ENCODE data around the gene LACC1. TPM values are rescaled to one million over a fixed set of nuclear protein-coding genes. Genes with fewer than 3 reads are reported as not detected.

The LACC1 gene
- total and polyA plus RNA-seq, 7 donors: 3.3 to 21.7 (median 9.1) TPM

DNA sequence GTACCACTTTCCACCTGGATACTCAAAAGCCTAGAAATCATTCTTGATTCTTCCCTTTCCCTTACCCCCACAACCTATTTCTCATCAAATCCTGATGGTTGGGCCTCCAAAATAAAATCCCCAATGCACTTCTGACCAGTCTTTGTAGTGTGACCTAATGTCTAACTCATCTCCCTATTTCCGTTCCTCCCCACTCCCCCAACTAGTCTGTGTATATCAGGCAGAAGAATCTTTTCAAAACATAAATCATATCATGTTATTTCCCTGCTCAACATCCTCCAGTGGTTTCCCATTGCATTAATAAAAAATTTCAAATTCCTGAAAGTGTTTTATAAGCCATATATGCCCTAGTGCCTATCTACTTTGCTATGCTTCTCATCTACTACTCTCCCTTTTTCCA lies 17.8 kb upstream of the LACC1 start:
- no peak overlapping the region for H3K4me3 ChIP-seq
- WGBS, 2 donors: 94 to 96% methylated on average over 1 of the region's 1 CpG
- no peak overlapping the region for H3K27ac ChIP-seq
- H3K36me3 ChIP-seq: no peaks in the 10 kb centered on the region
- H3K4me1 ChIP-seq: no peaks in the 10 kb centered on the region
- intact Hi-C loops (cut with DNase I): no loop called here
- no peaks in the 10 kb centered on the region for H3K9me3 ChIP-seq
- no peaks in the 10 kb centered on the region for H3K27me3 ChIP-seq
- DNase-seq: no peak
- TF ChIP-seq, protein P1, sequence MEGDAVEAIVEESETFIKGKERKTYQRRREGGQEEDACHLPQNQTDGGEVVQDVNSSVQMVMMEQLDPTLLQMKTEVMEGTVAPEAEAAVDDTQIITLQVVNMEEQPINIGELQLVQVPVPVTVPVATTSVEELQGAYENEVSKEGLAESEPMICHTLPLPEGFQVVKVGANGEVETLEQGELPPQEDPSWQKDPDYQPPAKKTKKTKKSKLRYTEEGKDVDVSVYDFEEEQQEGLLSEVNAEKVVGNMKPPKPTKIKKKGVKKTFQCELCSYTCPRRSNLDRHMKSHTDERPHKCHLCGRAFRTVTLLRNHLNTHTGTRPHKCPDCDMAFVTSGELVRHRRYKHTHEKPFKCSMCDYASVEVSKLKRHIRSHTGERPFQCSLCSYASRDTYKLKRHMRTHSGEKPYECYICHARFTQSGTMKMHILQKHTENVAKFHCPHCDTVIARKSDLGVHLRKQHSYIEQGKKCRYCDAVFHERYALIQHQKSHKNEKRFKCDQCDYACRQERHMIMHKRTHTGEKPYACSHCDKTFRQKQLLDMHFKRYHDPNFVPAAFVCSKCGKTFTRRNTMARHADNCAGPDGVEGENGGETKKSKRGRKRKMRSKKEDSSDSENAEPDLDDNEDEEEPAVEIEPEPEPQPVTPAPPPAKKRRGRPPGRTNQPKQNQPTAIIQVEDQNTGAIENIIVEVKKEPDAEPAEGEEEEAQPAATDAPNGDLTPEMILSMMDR (IDR thresholded peaks at IDR 0.05): no peak
- no peak for TF ChIP-seq EP300 (IDR thresholded peaks at IDR 0.05)
- no peak for TF ChIP-seq POLR2A (IDR thresholded peaks at IDR 0.05)
- TF ChIP-seq POLR2AphosphoS5 (IDR thresholded peaks at IDR 0.05): no peak

DNA sequence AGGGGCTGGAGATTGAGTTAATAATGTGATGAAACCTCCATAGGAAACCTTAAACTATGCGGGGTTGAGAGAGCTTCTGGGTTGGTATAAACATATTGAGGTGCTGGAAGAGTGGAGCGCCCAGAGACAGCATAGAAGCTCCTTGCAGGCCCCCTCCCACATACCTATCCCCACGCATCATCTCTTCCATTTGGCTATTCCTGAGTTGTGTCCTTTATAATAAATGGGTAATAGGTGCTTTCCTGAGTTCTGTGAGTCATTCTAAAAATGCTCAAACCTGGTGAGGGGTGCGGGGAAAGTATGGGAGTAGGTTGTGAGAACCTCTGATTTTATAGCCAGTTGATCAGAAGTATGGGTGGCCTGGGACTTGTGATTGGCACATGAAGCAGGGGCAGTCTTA lies 14.8 kb upstream of the LACC1 start:
- H3K27me3 ChIP-seq: no peaks in the 10 kb centered on the region
- no peak overlapping the region for H3K27ac ChIP-seq
- H3K4me3 ChIP-seq: no peak overlapping the region
- no peaks in the 10 kb centered on the region for H3K4me1 ChIP-seq
- H3K9me3 ChIP-seq: no peaks in the 10 kb centered on the region
- WGBS, 2 donors: 97 to 98% methylated on average over 4 of the region's 4 CpGs
- intact Hi-C loops (cut with DNase I): no loop called here
- TF ChIP-seq POLR2A (IDR thresholded peaks at IDR 0.05) (no peak), EP300 (IDR thresholded peaks at IDR 0.05) (no peak)
- TF ChIP-seq, protein P1 (IDR thresholded peaks at IDR 0.05): no peak
- no peaks in the 10 kb centered on the region for H3K36me3 ChIP-seq
- DNase-seq: no peak

- WGBS, 2 donors: 92 to 96% methylated on average over 4 of the region's 4 CpGs
- Histone ChIP-seq H3K27me3 (no peaks in the 10 kb centered on the region), H3K9me3 (no peaks in the 10 kb centered on the region), H3K4me3 (no peak overlapping the region), H3K4me1 (no peaks in the 10 kb centered on the region), H3K36me3 (no peaks in the 10 kb centered on the region), H3K27ac (no peak overlapping the region)
- intact Hi-C loops (cut with DNase I): no loop called here
- no peak for DNase-seq
- TF ChIP-seq POLR2A (IDR thresholded peaks at IDR 0.05): no peak
- no peak for TF ChIP-seq EP300 (IDR thresholded peaks at IDR 0.05)
- TF ChIP-seq, protein P1 (IDR thresholded peaks at IDR 0.05): no peak
Measured at GRCh38 chr13:43865892-43866291, 13.8 kb upstream of the LACC1 start.

GRCh38 chr13:43872181-43872580 lies 7.5 kb upstream of the LACC1 start:
- H3K9me3 ChIP-seq: no peaks in the 10 kb centered on the region
- no peaks in the 10 kb centered on the region for H3K4me1 ChIP-seq
- intact Hi-C loops (cut with DNase I): loop anchor here (5.0 to 10.0 kb wide), 4 partner anchors 327 to 905 kb away; no protein-coding TSS in a partner anchor
- no peak for DNase-seq
- 96 to 97% methylated on average over 1 of the region's 1 CpG for WGBS, 2 donors
- no peaks in the 10 kb centered on the region for H3K36me3 ChIP-seq
- TF ChIP-seq POLR2AphosphoS5 (IDR thresholded peaks at IDR 0.05) (no peak), POLR2A (IDR thresholded peaks at IDR 0.05) (no peak), EP300 (IDR thresholded peaks at IDR 0.05) (no peak)
- TF ChIP-seq, protein P1 (IDR thresholded peaks at IDR 0.05): no peak
- H3K27me3 ChIP-seq: no peaks in the 10 kb centered on the region
- H3K4me3 ChIP-seq: no peak overlapping the region
- no peak overlapping the region for H3K27ac ChIP-seq

- intact Hi-C loops (cut with DNase I): loop anchor here (5.0 to 10.0 kb wide), 5 partner anchors 330 to 1277 kb away; no protein-coding TSS in a partner anchor
- DNase-seq: no peak
- Histone ChIP-seq H3K4me3 (no peak overlapping the region), H3K9me3 (no peaks in the 10 kb centered on the region), H3K27me3 (no peaks in the 10 kb centered on the region), H3K27ac (no peak overlapping the region), H3K4me1 (peaks cover 0 to 8% (median 8%) of the 10 kb centered on the region in 4 donors), H3K36me3 (no peaks in the 10 kb centered on the region)
- 10% methylated on average over 2 of the region's 2 CpGs for WGBS, 2 donors
- TF ChIP-seq, protein P1 (IDR thresholded peaks at IDR 0.05): peak in 3 of 4 experiments; percentile 33 to 68 (median 34)
- TF ChIP-seq EP300 (IDR thresholded peaks at IDR 0.05): no peak
- no peak for TF ChIP-seq POLR2AphosphoS5 (IDR thresholded peaks at IDR 0.05)
Measured at GRCh38 chr13:43874504-43875092, 5.1 kb upstream of the LACC1 start.

Measured in sigmoid colon (tissue), 7 donors.